Measurements from ENCODE around the gene SAMD4B.
"Not testable (repeated sequence)": the region's sequence is repeated elsewhere in the genome, so short reads cannot be mapped to it uniquely, and the experiment has no call there.

Gene SAMD4B

DNA sequence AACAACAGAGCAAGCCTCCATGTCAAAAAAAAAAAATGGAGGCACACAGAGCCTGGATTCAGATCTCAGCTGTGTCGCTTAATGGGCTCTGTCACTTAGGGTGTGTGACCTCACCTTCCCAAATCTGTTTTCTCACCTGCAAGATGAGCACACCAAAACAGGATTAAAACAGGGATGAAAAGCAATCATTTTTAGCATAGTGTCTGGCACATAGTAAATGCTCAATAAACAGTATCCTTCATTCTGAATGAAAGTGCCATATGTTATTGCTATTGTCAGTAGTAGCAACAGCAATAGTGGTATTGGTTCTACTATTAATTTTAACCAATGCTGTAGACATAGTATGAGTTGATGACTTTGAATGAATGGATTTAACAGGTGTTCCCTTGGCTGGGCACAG lies 23.3 kb downstream of the SAMD4B start:
- DNase-seq (ENCODE audit: low spot score) = no peak

GRCh38 chr19:39369200-39369599 lies 27.0 kb downstream of the SAMD4B start:
- DNase-seq (ENCODE audit: low spot score) = no peak

DNA sequence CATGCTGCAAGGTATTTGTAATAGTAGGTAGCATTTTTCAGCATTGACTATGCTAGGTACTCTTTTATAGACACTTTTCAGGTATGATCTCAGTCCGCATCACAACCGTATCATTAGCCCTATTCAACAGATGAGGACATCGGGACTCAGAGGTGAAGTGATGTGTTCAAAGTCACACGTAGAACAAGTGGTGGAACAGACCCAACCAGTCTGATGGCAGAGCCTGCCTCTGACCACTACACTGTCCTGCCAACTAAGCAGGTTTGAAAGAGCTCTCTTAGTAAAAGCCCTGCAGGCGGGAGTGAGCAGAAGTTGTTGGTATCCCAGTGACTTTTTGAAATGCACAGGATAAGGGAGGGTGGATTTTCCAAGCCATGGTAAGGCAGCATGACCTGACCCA lies 28.5 kb downstream of the SAMD4B start:
- no peak for DNase-seq (ENCODE audit: low spot score)

GRCh38 chr19:39372047-39372802 lies 30.0 kb downstream of the SAMD4B start:
- no peak for DNase-seq (ENCODE audit: low spot score)

DNA sequence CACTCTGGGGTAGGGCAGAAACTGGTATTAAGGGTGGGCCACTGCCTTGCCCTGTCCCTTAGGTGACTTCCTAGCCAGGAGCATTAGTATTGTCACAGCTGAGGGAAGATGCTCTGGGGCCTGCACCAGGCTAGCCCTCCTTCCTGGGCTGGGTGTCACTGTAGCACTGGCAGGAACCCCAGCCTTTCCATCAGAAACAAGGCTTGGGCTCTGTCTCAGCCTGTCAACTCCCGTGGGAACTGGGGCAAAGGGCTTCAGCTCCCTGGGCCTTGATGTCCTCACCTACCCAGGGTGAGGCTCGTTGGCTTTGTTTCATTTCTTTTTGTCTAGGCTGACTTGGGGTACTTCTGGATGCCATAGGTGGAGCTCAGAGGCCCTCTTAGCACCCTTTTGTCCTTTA lies 30.7 kb downstream of the SAMD4B start:
- DNase-seq (ENCODE audit: low spot score) = no peak

GRCh38 chr19:39375929-39376328 lies 33.7 kb downstream of the SAMD4B start:
- DNase-seq (ENCODE audit: low spot score) = no peak

- no peak for DNase-seq (ENCODE audit: low spot score)
These were observed 35.4 kb downstream of the SAMD4B start for GRCh38 chr19:39377373-39378362.

DNA sequence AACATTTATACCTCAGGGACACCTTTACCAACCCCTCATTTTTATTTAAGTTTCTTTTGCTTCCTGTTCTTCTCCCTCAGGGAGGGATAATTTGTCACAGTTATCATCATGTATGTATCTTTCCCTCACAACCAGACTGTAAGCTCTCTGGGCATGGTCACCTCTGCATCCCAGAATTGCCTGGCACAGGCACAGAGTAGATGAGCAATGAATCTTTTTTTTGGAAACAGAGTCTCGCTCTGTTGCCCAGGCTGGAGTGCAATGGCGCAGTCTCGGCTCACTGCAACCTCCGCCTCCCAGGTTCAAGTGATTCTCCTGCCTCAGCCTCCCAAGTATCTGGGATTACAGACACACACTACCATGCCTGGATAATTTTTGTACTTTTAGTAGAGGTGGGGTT lies 37.1 kb downstream of the SAMD4B start:
- DNase-seq (ENCODE audit: low spot score) = not testable (repeated sequence)

GRCh38 chr19:39379865-39380396 lies 37.7 kb downstream of the SAMD4B start:
- no peak for DNase-seq (ENCODE audit: low spot score)

DNA sequence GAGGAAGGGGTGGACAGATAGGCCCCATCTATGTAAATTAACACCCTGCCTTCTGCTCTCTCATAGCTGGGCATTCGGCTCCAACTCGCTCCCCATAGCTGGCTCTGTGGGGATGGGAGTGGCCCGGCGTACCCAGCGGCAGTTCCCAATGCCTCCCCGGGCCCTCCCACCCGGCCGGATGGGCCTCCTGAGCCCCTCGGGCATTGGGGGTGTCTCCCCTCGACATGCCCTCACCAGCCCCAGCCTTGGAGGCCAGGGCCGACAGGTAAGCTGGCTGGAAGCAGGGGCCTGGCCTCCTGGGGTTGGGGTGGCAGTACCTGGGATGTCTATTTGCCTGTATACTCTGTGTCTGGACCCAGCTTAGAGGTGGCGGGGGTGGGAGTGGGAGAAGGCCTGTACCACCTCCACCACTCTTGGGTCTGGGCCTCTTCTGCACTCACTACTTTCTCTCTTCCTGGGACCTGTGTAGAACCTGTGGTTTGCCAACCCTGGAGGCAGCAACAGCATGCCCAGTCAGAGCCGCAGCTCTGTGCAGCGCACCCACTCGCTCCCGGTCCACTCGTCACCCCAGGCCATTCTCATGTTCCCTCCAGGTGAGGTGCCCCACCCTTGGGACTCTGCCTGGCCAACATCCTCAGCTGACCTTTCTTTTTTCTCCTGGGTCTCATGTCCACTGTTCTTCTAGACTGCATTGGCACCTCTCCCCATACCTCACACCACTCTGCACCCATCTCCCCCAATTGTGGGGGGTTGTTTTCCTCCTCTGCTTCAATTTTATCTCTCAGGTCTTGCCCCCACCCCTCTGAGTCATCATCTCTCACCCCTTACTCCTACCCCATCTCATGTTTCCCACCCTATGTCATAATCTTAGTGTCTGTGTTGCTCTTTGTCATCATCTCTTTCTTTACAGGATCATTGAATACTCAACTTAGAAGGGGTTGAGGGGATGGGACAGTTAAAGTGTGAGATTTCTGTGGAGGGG lies 38.6 kb downstream of the SAMD4B start:
- no peak for DNase-seq (ENCODE audit: low spot score)

GRCh38 chr19:39381910-39382611 lies 39.8 kb downstream of the SAMD4B start:
- no peak for DNase-seq (ENCODE audit: low spot score)

GRCh38 chr19:39382991-39383828 lies 41.0 kb downstream of the SAMD4B start:
- DNase-seq (ENCODE audit: low spot score) = no peak

DNA sequence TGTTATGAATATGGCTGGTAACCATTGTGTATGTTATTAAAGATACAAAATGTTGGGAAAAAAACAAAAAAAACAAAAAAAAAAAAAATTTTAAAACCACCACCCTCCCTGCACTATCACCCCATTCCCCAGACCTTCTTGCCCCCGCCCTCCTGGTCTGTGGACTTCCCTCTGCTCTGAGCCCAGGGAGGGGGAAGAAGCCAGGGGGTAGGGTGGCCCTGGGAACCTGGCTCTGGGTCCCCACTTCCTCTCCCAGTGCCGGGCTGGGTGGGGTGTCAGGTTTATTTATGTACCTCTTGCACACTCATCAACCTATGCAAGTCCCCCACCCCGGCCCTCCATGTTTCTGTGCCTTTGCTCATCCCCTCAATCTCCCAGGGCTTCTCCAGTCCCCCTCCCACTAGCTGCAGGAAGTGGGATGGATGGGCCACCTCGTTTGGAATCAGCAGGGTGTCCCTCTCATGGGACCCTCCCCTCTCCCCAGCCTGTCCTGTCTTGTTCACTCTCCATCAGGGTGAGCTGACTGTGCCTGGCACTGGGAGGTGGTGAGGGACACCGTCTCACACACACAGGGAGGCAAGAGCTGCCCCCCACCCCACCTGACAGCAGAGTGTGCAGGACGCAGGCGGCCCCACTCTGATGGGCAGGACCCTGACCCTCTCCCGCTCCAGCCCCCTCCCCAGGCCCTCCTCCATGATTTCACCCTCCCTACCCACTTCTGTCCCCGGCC lies 42.8 kb downstream of the SAMD4B start:
- DNase-seq (ENCODE audit: low spot score) = no peak

DNA sequence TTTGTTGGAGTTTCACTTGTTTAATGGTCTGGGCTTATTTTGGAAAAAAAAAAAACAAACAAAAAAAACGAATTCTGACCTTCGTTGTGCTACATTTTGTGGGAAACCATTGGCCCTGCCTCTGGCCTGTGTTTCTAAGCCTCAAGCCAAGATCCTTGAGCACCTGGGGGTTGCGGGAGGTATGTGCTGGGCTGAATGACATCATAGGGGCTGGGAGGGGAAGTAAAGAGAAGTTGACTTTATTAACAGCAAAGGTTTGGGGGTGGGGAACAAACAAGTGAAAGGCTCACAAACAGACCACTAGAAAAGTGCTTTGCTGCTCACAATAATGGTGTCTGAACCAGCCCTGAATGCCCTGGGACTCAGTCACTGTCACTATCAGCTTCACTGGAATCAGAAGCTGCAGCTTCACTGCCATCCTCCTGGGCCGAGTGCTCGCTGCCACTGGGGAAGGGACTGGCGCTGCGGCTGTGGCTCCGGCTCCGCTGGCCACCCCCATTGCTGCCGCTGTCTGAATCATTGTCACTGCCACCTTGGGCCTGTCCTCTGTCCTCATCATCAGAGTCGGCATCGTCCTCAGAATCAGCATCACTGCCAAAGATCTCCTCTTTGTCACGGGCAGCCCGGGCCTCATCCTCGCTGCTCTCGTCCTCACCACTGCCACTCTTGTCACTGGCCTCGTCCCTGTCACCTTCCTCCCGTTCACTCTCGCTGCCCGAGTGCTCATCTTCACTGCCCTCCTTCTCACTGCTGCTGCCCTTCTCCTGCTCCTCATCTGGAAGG lies 43.6 kb downstream of the SAMD4B start:
- no peak for DNase-seq (ENCODE audit: low spot score)

GRCh38 chr19:39386557-39386956 lies 44.3 kb downstream of the SAMD4B start:
- DNase-seq (ENCODE audit: low spot score) = no peak

DNA sequence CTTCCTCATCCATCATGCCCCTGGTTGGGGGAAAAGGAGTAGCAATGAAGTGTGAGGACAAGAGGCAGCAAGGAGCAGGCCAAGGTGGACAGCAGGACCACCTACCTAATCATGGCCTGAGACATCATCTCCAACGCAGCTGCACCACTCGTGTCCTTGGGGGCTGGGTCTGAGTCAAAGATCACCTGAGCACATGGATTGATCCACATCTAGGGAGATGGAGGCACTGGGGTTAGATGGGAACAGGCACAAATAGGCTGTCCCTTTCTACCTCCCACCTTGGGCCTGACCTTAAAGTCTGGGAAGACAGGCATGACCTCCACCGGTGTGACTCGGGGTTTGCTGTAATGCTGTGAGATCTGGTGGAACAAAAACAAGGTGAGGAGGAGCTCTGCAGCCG lies 46.4 kb downstream of the SAMD4B start:
- no peak for DNase-seq (ENCODE audit: low spot score)

DNA sequence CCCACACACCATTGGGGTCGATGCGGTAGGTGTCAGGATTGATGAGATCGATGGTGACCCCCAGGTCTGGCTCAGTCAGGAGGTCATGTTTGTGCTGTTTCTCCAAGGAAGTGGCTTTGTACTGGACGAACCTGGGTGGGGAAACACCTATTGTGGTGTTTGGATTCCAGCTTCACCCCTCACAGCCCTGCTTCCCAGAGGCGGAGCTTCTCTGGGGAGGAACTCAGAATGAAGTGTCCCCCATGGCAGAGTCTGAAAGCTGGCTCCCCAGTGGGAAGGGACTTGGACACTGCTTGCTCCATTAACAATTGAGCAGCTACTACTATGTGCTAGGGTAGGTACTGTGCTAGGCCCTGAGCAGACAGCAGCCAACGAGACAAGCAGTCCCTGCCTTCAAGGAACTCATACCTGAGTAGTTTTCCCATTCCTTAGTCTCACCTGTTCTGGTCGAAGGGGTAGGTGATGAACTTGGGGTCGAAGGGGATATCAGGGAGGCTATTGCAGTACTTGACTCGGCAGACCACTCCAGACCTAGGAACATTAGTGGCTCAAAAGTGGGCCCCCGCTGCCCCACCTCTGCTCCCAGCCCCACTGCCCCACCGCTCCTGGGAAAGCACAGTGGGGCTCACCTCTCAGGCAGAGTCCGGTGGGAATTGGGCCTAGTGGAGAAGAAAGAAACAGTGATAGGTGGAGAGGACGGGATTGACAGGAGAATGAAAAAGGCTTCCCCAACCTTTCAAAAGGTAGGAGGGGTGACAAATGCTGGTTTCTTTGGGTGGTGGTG lies 47.6 kb downstream of the SAMD4B start:
- no peak for DNase-seq (ENCODE audit: low spot score)

- DNase-seq (ENCODE audit: low spot score) = no peak
These were observed 48.2 kb downstream of the SAMD4B start for GRCh38 chr19:39390451-39390750.

All from COLO829 (cell line).